GM18868 (cell line): Measurements from ENCODE around the gene TRPC3.
A peak's percentile ranks its signal among the peaks of the same experiment; 100 is the strongest.

ENCODE experiments used
- ATAC-seq: cut with Tn5 transposase; IDR thresholded peaks from one replicate; pipeline ENCODE4 v1.9.1; 2021; ENCODE audit warnings: mild to moderate bottlenecking, moderate library complexity; ENCODE audit not compliant: unreplicated experiment

TRPC3 gene

GRCh38 chr4:121951521-121952110 is at the start of gene TRPC3:
Gene TRPC3, minus strand, starts transcription at chr4:121952060. Its CDS starts 380 bp downstream, at chr4:121951680.
- ATAC-seq = peak; percentile 30

- ATAC-seq = no peak
These were observed 49.0 kb upstream of the TRPC3 start for GRCh38 chr4:122000849-122001248.

DNA sequence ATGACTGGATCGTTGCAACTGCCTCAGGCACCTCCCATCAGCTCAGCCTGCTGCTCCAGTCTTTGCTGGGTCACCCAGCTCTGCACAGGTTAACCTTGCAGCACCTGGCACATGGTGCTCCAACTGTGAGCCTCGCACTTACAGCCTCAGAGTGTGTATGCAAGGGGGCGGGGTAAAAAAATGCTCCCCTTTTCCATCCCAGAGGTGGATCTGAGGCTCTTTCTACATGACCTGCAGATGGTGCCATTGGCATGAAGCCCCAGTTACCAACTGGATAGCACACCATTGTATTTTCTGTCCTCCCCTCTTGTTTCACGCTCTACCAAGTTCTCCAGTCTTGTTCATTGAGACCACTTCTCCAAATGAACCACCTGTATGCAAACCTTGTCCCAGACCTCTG is 46.2 kb upstream of the TRPC3 start:
- no peak for ATAC-seq

GRCh38 chr4:121995790-121996537 is 44.1 kb upstream of the TRPC3 start:
- ATAC-seq = no peak

DNA sequence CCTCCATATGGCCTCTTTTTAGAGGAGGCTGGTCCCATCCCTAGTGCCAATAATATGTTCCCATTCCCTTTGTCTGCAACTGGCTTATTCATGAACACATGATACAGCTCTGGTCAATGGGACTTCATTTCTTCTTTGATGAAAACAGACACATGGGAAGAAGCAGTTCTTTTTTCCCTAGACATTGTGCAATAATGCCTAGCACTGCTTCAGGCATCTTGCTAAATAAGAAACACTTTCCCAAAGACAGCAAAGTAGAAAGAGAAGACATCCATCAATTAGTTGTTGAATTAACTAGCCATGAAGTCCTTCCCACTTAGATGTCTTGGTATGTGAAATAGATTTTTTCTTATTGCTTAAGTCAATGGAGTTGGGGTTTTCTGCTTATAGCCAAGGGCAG is 40.1 kb upstream of the TRPC3 start:
- ATAC-seq = no peak

DNA sequence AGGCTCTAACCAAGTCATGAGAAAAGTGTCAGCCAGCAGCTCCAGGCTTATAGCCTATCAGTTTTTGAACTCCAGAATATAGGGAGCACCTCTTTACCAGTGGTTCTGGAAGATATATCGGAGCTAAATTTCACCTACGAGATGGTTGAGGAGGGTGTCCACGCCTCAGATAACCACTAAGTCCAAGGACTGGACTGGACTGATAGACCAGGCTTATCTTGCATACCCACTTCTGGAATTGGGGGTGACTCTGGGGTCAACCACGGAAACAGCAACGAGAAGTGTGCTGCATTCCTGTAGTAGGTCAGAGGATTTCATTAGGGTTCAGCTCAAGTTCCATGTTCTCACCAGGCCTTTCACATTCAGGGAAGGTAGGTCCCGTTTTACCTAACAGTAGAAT is 38.6 kb upstream of the TRPC3 start:
- no peak for ATAC-seq

- ATAC-seq = no peak
These were observed 37.9 kb upstream of the TRPC3 start for GRCh38 chr4:121989715-121990114.

- peak; percentile 52 for ATAC-seq
These were observed 37.1 kb upstream of the TRPC3 start for GRCh38 chr4:121988950-121989349.

- no peak for ATAC-seq
These were observed 28.8 kb upstream of the TRPC3 start for GRCh38 chr4:121980643-121981042.

DNA sequence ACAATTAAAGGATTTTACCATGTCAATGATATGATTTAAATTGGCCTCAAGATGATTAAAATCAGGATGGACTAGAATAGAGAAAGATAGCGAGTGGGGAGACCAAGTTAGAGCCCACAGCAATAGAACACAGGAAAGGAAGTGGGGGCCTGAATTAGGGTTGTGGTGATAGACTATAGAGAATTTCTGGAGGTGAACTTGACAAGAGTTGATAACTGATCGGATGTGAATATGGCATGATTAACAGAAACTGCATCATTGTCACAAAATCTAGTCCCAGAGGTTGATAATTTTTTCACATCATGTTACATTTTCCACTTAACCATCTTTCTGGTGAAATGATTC is 26.3 kb upstream of the TRPC3 start:
- ATAC-seq = peak; percentile 35

GRCh38 chr4:121977251-121978171 is 25.7 kb upstream of the TRPC3 start:
- ATAC-seq = peak; percentile 97

GRCh38 chr4:121975784-121976183 is 23.9 kb upstream of the TRPC3 start:
- ATAC-seq = no peak

DNA sequence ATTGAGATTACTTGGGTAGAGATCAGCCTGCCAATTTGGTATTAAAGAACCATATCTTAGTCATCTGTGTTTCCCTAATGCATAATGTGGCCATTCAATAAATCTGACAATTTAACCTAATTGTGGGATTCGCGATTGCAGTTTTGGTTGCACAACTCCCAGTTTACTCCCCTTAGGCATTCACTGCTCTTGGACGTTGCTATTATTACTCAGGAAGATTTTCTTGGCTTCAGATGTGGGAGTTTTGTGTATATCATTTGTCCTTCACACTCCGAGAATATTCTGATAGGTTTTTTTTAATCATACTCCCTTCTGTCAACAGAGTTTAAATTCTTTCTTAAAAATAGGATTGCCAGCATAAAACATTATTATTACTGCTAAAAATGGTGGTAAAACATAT is 22.0 kb upstream of the TRPC3 start:
- ATAC-seq = no peak

- no peak for ATAC-seq
These were observed 17.0 kb upstream of the TRPC3 start for GRCh38 chr4:121968859-121969258.

GRCh38 chr4:121964958-121965357 is 13.1 kb upstream of the TRPC3 start:
- ATAC-seq = no peak

DNA sequence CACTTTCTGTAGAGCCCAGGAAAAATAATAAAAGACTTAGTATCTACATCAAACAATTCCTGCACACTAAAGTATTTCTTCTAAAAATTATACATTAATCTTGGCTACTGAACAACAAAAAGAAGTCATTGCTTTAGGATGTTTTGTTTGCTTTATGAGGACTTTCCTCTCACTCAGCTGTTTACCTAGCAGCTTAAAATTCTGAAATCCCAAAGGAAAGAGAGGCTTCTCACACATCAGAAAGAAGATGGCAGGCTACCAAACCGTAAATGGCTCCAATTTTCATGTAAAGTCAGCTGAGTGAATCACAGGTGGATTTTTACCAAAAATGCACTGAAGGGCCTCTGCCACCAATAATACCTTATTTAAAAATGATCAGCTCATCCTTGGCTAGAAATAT is 9.0 kb upstream of the TRPC3 start:
- ATAC-seq = no peak

DNA sequence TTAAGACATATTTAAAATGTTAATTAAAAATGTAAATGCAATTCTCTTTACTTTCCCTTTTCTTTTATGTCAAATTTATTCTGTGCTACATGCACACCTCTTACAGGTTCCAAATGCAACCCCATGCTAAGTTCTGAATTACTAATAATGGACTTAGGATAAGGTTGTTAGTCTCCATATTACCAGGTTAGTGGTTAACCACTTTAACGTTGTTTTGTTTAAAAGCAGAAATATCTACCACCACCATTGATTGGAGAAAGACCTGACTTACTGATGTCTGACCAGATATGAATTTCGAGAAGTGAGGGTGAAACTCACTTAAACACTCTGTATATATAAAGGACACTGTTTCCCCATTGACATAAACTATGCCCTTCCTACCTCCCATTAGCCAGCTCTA is 6.9 kb upstream of the TRPC3 start:
- ATAC-seq = peak; percentile 61

- ATAC-seq = no peak
These were observed 5.4 kb upstream of the TRPC3 start for GRCh38 chr4:121957266-121957665.

DNA sequence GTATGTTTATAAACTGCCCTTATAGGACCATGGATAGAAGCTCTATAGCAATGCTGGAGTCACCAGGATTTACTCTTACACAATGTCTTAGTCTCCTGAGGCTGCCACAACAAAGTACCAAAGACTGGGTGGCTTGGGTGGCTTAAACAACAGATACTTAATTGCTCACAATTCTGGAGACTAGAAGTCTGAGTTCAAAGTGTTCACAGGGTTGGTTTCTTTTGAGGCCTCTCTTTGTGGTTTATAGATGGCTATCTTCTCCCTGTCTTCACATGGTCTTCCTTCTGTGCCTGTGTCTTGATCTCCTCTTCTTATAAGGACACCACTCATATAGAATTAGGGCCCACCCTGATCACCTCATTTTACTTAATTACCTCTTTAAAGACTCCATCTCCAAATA is 2.0 kb upstream of the TRPC3 start:
- ATAC-seq = no peak

- no peak for ATAC-seq
These were observed 430 bp upstream of the TRPC3 start for GRCh38 chr4:121952290-121952689.

DNA sequence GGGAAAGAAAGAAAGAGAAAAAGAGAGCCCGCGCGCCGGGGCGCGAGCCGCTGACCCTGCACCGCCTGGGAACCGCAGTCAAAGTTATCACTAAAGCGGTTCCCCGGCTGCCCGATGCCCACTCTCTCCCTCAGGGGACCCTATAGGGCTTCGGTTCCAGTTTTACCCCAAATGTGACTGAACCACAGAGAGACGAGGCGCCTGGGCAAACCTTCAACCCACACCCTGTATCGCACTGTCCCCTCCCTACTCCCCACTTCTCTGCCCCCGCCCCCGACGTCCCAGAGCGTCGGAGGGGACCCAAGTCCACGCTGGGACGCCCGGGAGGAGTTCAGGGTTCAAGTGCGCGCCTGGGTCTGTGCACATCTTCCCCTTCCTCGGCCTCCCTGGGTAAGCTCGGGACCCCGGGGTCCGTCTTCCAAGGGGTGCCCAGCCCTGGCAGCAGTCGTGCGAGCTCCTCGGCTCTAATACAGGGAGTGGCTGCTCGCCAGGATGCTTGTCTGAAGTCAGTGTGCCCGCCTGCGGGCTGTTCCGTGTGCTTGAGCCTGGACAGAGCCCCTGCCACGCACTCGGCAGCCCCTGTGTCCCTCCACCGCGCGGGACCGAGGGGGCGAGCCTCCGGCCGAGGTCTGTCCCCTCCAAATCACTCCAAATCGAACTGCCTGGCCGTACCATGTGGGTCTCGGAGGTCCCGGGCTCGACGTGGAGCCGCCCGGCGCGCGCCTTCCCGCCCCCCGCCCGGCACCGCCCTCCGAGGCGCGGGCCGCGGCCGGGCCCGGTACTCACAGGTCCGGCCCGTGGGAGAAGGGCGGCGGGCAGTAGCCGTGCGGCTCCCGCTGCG is 960 bp downstream of the TRPC3 start:
- peak; percentile 27 for ATAC-seq
